K562 (cell line): ENCODE results near the gene ZNF554.

Source experiments
- BHLHE40 ChIP-seq: IDR thresholded peaks from 2 replicates; pipeline ENCODE4 v1.6.1; 2011; ENCODE audit warnings: low read length, improper control_type of control experiment
- CTCF ChIP-seq, 3 experiments: IDR thresholded peaks in 2 of 3; conservative IDR thresholded peaks in 1 of 3; 2 replicates each; pipeline ENCODE4 v1.5.1; 2011 to 2012; ENCODE audit warnings: low read length in 3 of 3, mild to moderate bottlenecking in 3 of 3, control low read depth in 2 of 3, improper control_type of control experiment in 1 of 3, inconsistent platforms in 1 of 3, low read depth in 1 of 3, mixed read lengths in 1 of 3, moderate library complexity in 1 of 3; ENCODE audit not compliant: insufficient read depth in 2 of 3

GRCh38 chr19:2813235-2814160, 6.2 kb upstream of the ZNF554 start:
- TF ChIP-seq CTCF (IDR thresholded peaks at IDR 0.05 in 2 of 3, conservative IDR thresholded peaks at IDR 0.05 in 1 of 3; ENCODE audit: insufficient read depth in 2 of 3, low read depth in 1 of 3, low read length in 3 of 3) (no peak), BHLHE40 (no peak)
